Smooth muscle cell (in vitro differentiated cells): ENCODE results near the gene ZNF169. TPM values are rescaled to one million over a fixed set of nuclear protein-coding genes. Genes with fewer than 3 reads are reported as not detected.

Experiments used
- DNase-seq: peaks from one replicate; lab custom pipeline; 2025; ENCODE audit not compliant: unreplicated experiment; lab: John Stamatoyannopoulos, UW
- H2AFZ ChIP-seq: fragments of 200-600 bp; sonication (generic); 2 replicates; pipeline ENCODE4 v1.6.0; 2016; ENCODE audit warnings: antibody characterized with exemption, low read depth, mild to moderate bottlenecking
- H3F3A ChIP-seq: fragments of 200-600 bp; sonication (generic); 2 replicates; pipeline ENCODE4 v1.6.0; 2017; ENCODE audit warnings: antibody characterized with exemption, low read depth
- H3K27ac ChIP-seq: fragments of 200-600 bp; sonication (generic); 2 replicates; pipeline ENCODE4 v1.5.1; 2016; ENCODE audit warnings: low read depth, mild to moderate bottlenecking
- H3K27me3 ChIP-seq: fragments of 200-600 bp; sonication (generic); 2 replicates; pipeline ENCODE4 v1.6.1; 2016; ENCODE audit warnings: low read depth, mild to moderate bottlenecking
- H3K36me3 ChIP-seq: fragments of 200-600 bp; sonication (generic); 2 replicates; pipeline ENCODE4 v1.5.1; 2016; ENCODE audit warnings: low read depth
- H3K4me1 ChIP-seq: fragments of 200-600 bp; sonication (generic); 2 replicates; pipeline ENCODE4 v1.5.1; 2016; ENCODE audit warnings: low read depth
- H3K4me2 ChIP-seq: fragments of 200-600 bp; sonication (generic); 2 replicates; pipeline ENCODE4 v1.6.0; 2016; ENCODE audit warnings: mild to moderate bottlenecking
- H3K4me3 ChIP-seq: fragments of 200-600 bp; sonication (generic); 2 replicates; pipeline ENCODE4 v1.5.1; 2016; ENCODE audit warnings: mild to moderate bottlenecking
- H3K79me2 ChIP-seq: fragments of 200-600 bp; sonication (generic); 2 replicates; pipeline ENCODE4 v1.6.0; 2016; ENCODE audit warnings: low read depth, mild to moderate bottlenecking
- H3K9ac ChIP-seq: fragments of 200-600 bp; sonication (generic); 2 replicates; pipeline ENCODE4 v1.6.0; 2016; ENCODE audit warnings: low read depth
- H3K9me3 ChIP-seq: fragments of 200-600 bp; sonication (generic); replicated peaks from 2 replicates; pipeline ENCODE4 v1.5.1; 2016; ENCODE audit warnings: low read depth
- H4K20me1 ChIP-seq: fragments of 200-600 bp; sonication (generic); 2 replicates; pipeline ENCODE4 v1.6.0; 2016; ENCODE audit warnings: low read depth
- WGBS: methylation state at CpG from one replicate; pipeline ENCODE4 v1.1.7; 2016; ENCODE audit warnings: low lambda C conversion rate; 5-methylcytosine and 5-hydroxymethylcytosine counted together
- polyA plus RNA-seq: library from polyadenylated mRNA; unstranded; fragments of >200 nt; fragmentation: Nextera tagmentation; extraction: Ambion mirVana; gene quantifications from 2 replicates; pipeline ENCODE4 v1.2.1, GENCODE V29; 2016
- total RNA-seq: library from RNA; depleted of rRNA; stranded (reverse); fragments of >200 nt; gene quantifications from 2 replicates; pipeline ENCODE4 v1.2.3, GENCODE V29; 2014
- TF ChIP-seq, protein P1 (sequence below): fragments of 200-600 bp; sonication (generic); IDR thresholded peaks from 2 replicates; pipeline ENCODE4 v1.5.1; 2017; ENCODE audit warnings: borderline replicate concordance, mild to moderate bottlenecking, antibody characterized with exemption; ENCODE audit not compliant: insufficient read depth, poor library complexity, severe bottlenecking

Gene ZNF169
- total RNA-seq = 0.45 and 3.5 TPM in 2 replicates
- 1.5 and 2.1 TPM in 2 replicates for polyA plus RNA-seq

DNA sequence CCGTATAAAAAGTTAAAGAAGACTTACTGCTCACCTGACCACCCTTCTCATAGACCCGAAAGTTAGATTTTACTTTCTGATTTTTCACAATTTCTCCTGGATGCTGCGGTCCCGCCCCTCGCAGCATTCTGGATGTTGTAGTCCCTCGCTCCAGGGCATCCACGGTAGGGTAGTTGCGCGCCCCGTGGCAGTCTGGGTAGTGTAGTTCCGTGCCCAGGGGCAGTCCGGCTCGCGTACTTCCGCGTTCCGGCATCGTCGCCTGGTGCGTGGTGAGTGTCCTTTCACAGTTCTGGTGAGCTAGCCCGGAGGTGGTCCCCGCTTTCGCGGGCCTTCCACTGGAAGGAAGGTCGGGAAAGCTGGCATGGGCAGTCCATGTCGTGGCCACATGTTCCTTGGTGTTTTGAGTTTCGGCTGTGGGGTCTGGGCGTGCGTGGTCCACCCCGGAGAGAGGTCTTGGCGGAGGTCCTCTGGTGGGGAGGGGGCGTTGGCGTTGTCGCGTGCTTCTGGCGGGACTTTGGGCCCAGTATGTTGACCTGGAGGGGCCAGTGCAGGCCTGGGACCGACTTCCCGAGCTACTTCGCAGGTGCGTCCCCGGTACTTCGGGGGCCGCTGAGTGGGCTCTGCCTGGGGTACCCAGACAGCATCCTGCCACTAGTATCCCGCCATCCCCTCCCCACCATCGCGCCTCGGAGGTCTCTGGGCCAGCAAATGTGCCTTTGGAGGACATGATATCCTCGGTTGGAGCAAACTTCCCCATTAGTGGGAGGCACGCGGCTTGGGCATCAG lies at the start of gene ZNF169:
Gene ZNF169 (plus strand): TSS at position 222 of the 786 bp plus-strand sequence. CDS start 19,515 bp downstream, outside the sequence.
- H2AFZ ChIP-seq = peak within 1 kb of the TSS; percentile 91
- TF ChIP-seq, protein P1, sequence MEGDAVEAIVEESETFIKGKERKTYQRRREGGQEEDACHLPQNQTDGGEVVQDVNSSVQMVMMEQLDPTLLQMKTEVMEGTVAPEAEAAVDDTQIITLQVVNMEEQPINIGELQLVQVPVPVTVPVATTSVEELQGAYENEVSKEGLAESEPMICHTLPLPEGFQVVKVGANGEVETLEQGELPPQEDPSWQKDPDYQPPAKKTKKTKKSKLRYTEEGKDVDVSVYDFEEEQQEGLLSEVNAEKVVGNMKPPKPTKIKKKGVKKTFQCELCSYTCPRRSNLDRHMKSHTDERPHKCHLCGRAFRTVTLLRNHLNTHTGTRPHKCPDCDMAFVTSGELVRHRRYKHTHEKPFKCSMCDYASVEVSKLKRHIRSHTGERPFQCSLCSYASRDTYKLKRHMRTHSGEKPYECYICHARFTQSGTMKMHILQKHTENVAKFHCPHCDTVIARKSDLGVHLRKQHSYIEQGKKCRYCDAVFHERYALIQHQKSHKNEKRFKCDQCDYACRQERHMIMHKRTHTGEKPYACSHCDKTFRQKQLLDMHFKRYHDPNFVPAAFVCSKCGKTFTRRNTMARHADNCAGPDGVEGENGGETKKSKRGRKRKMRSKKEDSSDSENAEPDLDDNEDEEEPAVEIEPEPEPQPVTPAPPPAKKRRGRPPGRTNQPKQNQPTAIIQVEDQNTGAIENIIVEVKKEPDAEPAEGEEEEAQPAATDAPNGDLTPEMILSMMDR = no peak
- no peaks in the 10 kb centered on the region for H3K9me3 ChIP-seq
- peak within 1 kb of the TSS; percentile 88 for H3K4me2 ChIP-seq
- no peaks in the 10 kb centered on the region for H3K36me3 ChIP-seq
- peaks cover 7% of the 10 kb centered on the region for H3K79me2 ChIP-seq
- H3K4me3 ChIP-seq = peak within 1 kb of the TSS; percentile 74
- no peaks in the 10 kb centered on the region for H4K20me1 ChIP-seq
- no peaks in the 10 kb centered on the region for H3K4me1 ChIP-seq
- peak within 1 kb of the TSS; percentile 60 for H3K9ac ChIP-seq
- H3K27me3 ChIP-seq = peaks cover 3% of the 10 kb centered on the region
- DNase-seq = peak; percentile 39
- no peaks in the 10 kb centered on the region for H3F3A ChIP-seq
- WGBS = 5% methylated on average over 48 of the region's 50 CpGs
- no peak within 1 kb of the TSS for H3K27ac ChIP-seq

DNA sequence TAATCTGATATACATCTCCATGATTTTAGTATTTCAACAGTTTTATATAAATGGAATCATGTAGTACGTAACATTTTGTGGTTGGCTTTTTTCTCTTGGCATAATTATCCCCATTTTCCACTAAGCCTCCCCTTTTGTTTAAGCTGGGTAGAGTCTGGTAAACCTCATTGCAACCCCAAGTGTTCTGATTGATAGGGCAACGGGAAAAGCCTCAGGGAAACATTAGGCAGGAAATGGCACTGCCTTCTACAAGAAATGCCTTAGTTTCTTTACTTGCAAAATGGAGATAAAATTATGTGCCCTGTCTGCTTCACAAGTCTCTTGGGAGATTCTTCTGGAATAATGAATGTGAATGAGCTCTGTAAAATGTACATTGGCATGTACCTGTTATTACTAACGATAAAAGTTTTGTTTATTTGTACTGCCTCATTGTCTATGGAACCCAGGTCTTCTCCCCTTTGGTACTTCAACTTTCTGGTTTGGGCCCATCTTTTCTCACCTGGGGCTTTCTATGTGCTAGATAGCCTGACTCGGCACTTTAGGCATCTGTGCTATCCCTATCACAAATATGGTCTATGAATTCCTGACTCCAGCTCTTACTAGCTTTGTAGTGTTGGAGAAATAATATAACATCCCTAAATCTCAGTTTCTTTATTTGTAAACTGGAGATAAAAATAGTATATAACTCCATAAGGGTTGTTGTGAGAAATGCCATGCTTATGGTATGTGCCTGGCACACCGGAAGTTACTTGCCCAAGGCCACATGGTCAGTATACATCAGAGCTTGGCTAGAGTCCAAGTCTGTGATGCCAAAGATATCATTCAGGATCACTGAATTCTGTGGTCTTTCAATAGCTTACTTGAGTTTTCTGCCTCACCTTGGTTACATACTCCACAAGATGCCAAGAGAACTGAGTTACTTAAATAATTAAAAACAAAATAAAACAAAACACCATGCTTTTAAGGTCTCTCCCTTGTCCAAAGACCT lies 48.2 kb upstream of the ZNF169 start:
- 93% methylated on average over 5 of the region's 5 CpGs for WGBS
- Histone ChIP-seq H3K79me2 (no peaks in the 10 kb centered on the region), H3K9ac (no peak overlapping the region), H3K27ac (no peak overlapping the region), H3F3A (no peaks in the 10 kb centered on the region), H3K9me3 (no peaks in the 10 kb centered on the region), H4K20me1 (no peaks in the 10 kb centered on the region), H3K4me3 (no peak overlapping the region), H2AFZ (no peak overlapping the region), H3K27me3 (no peaks in the 10 kb centered on the region), H3K4me2 (no peak overlapping the region), H3K36me3 (no peaks in the 10 kb centered on the region), H3K4me1 (no peaks in the 10 kb centered on the region)
- TF ChIP-seq, protein P1 = no peak
- no peak for DNase-seq

GRCh38 chr9:94212091-94212490 lies 47.0 kb upstream of the ZNF169 start:
- no peak overlapping the region for H3K4me3 ChIP-seq
- no peak overlapping the region for H3K4me2 ChIP-seq
- H3K27ac ChIP-seq = no peak overlapping the region
- no peaks in the 10 kb centered on the region for H3K36me3 ChIP-seq
- H3F3A ChIP-seq = no peaks in the 10 kb centered on the region
- TF ChIP-seq, protein P1 = no peak
- H3K9ac ChIP-seq = no peak overlapping the region
- H4K20me1 ChIP-seq = no peaks in the 10 kb centered on the region
- no peak overlapping the region for H2AFZ ChIP-seq
- H3K79me2 ChIP-seq = no peaks in the 10 kb centered on the region
- H3K4me1 ChIP-seq = no peaks in the 10 kb centered on the region
- H3K27me3 ChIP-seq = no peaks in the 10 kb centered on the region
- H3K9me3 ChIP-seq = no peaks in the 10 kb centered on the region
- 32% methylated on average over 1 of the region's 1 CpG for WGBS
- DNase-seq = no peak
